IPS DF 6.9 (cell line): ENCODE measurements around the gene NPHP4.

Experiments
- DNase-seq: peaks from one replicate; pipeline ENCODE4 v3.0.0-alpha.2; 2013; ENCODE audit warnings: low read depth, low spot score
- H3K27ac ChIP-seq: one replicate; pipeline ENCODE4 v1.5.1; 2013; ENCODE audit warnings: low read length, control low read depth
- H3K27me3 ChIP-seq: 2 replicates; pipeline ENCODE4 v1.6.1; 2013; ENCODE audit warnings: mild to moderate bottlenecking, low read length; ENCODE audit not compliant: control insufficient read depth, insufficient read depth
- H3K36me3 ChIP-seq: 2 replicates; pipeline ENCODE4 v1.6.1; 2013; ENCODE audit warnings: low read length; ENCODE audit not compliant: control insufficient read depth, insufficient read depth
- H3K4me1 ChIP-seq: 2 replicates; pipeline ENCODE4 v1.6.1; 2013; ENCODE audit warnings: low read length; ENCODE audit not compliant: control insufficient read depth, insufficient read depth
- H3K4me3 ChIP-seq: 2 replicates; pipeline ENCODE4 v1.5.1; 2013; ENCODE audit warnings: mild to moderate bottlenecking, low read length
- H3K9me3 ChIP-seq: 2 replicates; pipeline ENCODE4 v1.6.1; 2013; ENCODE audit warnings: low read length, inconsistent platforms; ENCODE audit not compliant: control insufficient read depth, insufficient read depth
- WGBS: extraction: QIAGEN DNeasy Blood & Tissue Kit; methylation state at CpG from one replicate; pipeline ENCODE4 v1.1.7; 2013; ENCODE audit warnings: mixed read lengths, missing lambda C conversion rate; ENCODE audit not compliant: insufficient read length, insufficient coverage; 5-methylcytosine and 5-hydroxymethylcytosine counted together

Gene NPHP4

GRCh38 chr1:6033986-6034749, 41.9 kb upstream of the NPHP4 start:
- H3K9me3 ChIP-seq: no peaks in the 10 kb centered on the region
- peaks cover 1% of the 10 kb centered on the region; the same call in 1 of the 2 replicates for H3K4me1 ChIP-seq
- DNase-seq: peak; percentile 54
- H3K4me3 ChIP-seq: no peak overlapping the region
- no peak overlapping the region for H3K27ac ChIP-seq
- H3K36me3 ChIP-seq: no peaks in the 10 kb centered on the region
- H3K27me3 ChIP-seq: no peaks in the 10 kb centered on the region
- no CpG with 5 or more reads among the region's 21 CpGs for WGBS

DNA sequence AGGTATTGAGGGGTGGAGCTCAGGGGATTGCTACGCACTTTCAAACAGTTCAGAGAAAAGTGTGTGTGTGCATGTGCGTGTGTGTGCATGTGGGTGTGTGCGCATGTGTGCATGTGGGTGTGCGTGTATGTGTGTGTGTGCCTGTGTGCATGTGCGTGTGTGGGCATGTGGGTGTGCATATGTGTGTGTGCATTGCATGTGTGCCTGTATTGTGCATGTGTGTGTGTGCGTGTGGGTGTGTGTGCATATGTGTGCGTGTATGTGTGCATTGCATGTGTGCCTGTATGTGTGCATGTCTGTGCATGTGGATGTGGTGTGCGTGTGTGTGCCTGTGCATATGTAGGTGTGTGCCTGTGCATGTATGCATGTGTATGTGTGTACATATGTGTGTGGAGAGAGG, 40.9 kb upstream of the NPHP4 start:
- no peak overlapping the region for H3K27ac ChIP-seq
- no peak for DNase-seq
- H3K4me3 ChIP-seq: no peak overlapping the region
- H3K36me3 ChIP-seq: no peaks in the 10 kb centered on the region
- H3K27me3 ChIP-seq: no peaks in the 10 kb centered on the region
- WGBS: no CpG with 5 or more reads among the region's 8 CpGs
- no peaks in the 10 kb centered on the region for H3K9me3 ChIP-seq
- 0 out of 2 replicates have a peak, but pooled peaks cover 1% of the 10 kb centered on the region for H3K4me1 ChIP-seq

GRCh38 chr1:6030547-6031261, 38.5 kb upstream of the NPHP4 start:
- no peaks in the 10 kb centered on the region for H3K36me3 ChIP-seq
- no peaks in the 10 kb centered on the region for H3K9me3 ChIP-seq
- no peak overlapping the region for H3K4me3 ChIP-seq
- H3K27me3 ChIP-seq: no peaks in the 10 kb centered on the region
- WGBS: 99% methylated on average over 2 of the region's 2 CpGs
- H3K27ac ChIP-seq: no peak overlapping the region
- peaks cover 4% of the 10 kb centered on the region; the same call in 1 of the 2 replicates for H3K4me1 ChIP-seq
- DNase-seq: no peak

DNA sequence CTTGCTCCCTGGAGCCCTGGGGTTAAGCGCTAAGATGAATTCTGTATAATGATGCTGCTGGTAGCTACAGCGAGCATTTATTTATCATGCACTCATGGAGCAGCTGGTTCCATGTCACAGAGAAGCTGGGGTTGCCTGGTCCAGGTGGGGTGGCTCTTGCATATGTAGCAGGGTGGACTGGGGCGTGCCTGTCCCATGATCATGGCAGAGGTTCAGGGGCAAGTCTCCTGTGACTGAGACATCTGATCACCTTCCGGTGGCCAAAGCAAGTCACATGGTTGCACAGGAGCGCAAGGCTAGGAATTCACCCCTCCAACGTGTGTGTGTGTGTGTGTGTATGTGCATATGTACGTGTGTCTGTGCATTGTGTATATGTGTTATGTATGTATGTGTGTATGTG, 37.9 kb upstream of the NPHP4 start:
- no peaks in the 10 kb centered on the region for H3K36me3 ChIP-seq
- peaks cover 6% of the 10 kb centered on the region for H3K4me1 ChIP-seq
- no CpG with 5 or more reads among the region's 7 CpGs for WGBS
- H3K27ac ChIP-seq: no peak overlapping the region
- H3K9me3 ChIP-seq: no peaks in the 10 kb centered on the region
- H3K4me3 ChIP-seq: no peak overlapping the region
- H3K27me3 ChIP-seq: no peaks in the 10 kb centered on the region
- DNase-seq: no peak

DNA sequence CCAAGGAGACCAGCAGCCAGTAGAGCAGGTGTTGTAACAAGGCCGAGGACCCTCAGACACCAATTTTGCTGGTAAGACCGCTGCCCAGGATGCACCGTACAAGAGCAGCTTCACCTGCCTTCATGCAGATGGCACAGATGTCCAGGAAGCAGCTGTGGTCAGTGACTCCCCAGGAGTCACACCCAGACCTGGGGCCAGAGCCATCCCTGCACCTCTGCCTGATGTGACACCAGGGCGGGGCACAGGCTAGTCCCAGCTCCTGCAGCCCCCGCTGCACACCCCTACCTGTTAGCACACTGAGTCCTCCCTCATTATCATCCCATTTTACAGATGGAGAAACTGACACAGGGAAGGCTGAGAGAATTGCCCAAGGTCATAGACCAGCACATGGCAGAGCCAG, 37.1 kb upstream of the NPHP4 start:
- no peak for DNase-seq
- Histone ChIP-seq H3K36me3 (no peaks in the 10 kb centered on the region), H3K4me3 (no peak overlapping the region), H3K27me3 (no peaks in the 10 kb centered on the region), H3K27ac (no peak overlapping the region), H3K9me3 (no peaks in the 10 kb centered on the region), H3K4me1 (peaks cover 6% of the 10 kb centered on the region)
- no CpG with 5 or more reads among the region's 5 CpGs for WGBS

- Histone ChIP-seq H3K9me3 (no peaks in the 10 kb centered on the region), H3K36me3 (no peaks in the 10 kb centered on the region), H3K4me3 (no peak overlapping the region), H3K4me1 (peaks cover 6% of the 10 kb centered on the region), H3K27me3 (no peaks in the 10 kb centered on the region), H3K27ac (no peak overlapping the region)
- DNase-seq: no peak
- WGBS: no CpG with 5 or more reads among the region's 19 CpGs
These were observed 36.0 kb upstream of the NPHP4 start for GRCh38 chr1:6028042-6028850.

GRCh38 chr1:6027591-6027990, 35.4 kb upstream of the NPHP4 start:
- Histone ChIP-seq H3K27me3 (no peaks in the 10 kb centered on the region), H3K4me1 (peaks cover 6% of the 10 kb centered on the region), H3K4me3 (no peak overlapping the region), H3K27ac (no peak overlapping the region), H3K9me3 (no peaks in the 10 kb centered on the region), H3K36me3 (no peaks in the 10 kb centered on the region)
- DNase-seq: no peak
- WGBS: no CpG with 5 or more reads among the region's 10 CpGs

DNA sequence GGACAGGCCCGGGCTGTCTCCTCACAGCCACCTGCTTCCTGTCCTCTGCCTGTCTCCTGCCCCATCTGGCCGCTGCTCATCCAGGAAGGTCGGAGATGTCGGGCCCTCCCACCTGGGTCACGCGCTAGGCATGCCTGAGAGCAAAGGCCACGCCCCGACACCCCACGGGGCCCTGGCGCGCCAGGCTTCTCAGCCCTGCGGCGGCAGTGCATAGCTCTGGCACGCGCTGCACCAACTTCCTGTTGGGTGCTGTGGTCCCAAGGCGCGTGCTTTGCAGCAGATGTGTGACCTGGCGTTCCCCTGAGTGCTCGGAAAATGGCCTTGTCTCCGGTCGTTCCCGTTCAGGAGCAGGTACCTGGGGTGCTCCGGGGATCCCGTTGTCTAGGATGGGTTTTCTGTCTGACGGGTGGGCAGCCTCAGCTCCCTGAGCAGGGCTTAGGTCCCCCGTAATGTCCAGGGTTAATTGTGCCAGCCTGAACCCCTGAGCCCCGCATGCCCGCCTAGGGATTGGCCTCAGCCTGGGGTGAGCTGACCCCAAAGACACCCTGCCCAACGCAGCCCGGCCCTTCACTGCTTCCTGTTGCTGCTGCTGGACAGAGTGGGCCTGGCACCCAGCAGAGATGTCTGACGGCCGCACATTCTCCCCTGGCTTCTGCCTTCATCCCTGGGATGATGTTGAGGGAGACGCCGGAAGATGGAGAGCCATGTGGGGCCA, 34.0 kb upstream of the NPHP4 start:
- Histone ChIP-seq H3K27ac (no peak overlapping the region), H3K27me3 (no peaks in the 10 kb centered on the region), H3K36me3 (no peaks in the 10 kb centered on the region), H3K9me3 (no peaks in the 10 kb centered on the region), H3K4me3 (no peak overlapping the region), H3K4me1 (peaks cover 6% of the 10 kb centered on the region)
- DNase-seq: peak; percentile 29
- no CpG with 5 or more reads among the region's 34 CpGs for WGBS

DNA sequence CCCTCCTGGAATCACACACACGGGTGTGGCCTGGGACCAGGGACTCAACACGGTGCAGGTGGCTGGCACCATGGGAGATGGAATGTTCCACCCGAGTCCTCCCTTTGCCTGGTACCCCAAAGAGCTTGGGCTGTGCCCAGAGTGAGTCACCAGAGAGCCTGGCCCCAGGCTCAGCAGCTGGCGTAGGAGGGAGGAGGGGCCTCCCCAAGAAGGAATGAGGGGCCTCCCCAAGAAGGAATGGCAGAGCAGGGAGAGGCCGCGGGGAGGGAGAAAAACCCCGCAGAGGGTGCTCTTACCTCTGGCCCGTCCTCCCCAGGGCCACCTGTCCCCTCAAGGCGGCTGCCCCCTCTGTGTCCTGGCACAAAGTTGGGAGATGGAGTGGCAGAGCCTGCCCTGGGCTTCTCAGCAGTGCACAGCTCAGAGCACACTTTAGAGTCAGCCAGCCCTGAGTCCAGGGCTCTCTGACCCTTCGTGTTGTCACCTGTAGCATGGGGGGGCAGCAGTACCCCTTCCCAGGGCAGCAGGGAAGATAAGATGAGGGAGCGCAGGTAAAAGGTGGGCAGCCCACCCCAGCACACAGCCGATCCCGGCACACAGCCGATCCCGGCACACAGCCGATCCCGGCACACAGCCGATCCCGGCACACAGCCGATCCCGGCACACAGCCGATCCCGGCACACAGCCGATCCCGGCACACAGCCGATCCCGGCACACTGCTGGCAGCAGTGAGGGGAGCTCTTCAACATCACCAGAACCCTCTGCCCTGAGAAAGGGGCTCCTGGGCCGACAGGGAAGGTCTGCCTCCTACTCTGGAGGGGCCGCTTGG, 33.3 kb upstream of the NPHP4 start:
- H3K4me1 ChIP-seq: peaks cover 6% of the 10 kb centered on the region
- no peaks in the 10 kb centered on the region for H3K9me3 ChIP-seq
- no peaks in the 10 kb centered on the region for H3K36me3 ChIP-seq
- no peak overlapping the region for H3K27ac ChIP-seq
- H3K27me3 ChIP-seq: no peaks in the 10 kb centered on the region
- no peak overlapping the region for H3K4me3 ChIP-seq
- WGBS: no CpG with 5 or more reads among the region's 29 CpGs
- DNase-seq: no peak
